ENCODE measurements around the gene CEACAM6. TPM values are rescaled to one million over a fixed set of nuclear protein-coding genes. Genes with fewer than 3 reads are reported as not detected.

CEACAM6 gene
- polyA plus RNA-seq, 1 of the 3 experiments (the other 2 are of a cell fraction), result not detected

GRCh38 chr19:41808663-41809566, 53.6 kb downstream of the CEACAM6 start (continued):
- TF ChIP-seq CHD2 (IDR thresholded peaks at IDR 0.05; ENCODE audit: low read length, partially characterized antibody), result no peak

DNA sequence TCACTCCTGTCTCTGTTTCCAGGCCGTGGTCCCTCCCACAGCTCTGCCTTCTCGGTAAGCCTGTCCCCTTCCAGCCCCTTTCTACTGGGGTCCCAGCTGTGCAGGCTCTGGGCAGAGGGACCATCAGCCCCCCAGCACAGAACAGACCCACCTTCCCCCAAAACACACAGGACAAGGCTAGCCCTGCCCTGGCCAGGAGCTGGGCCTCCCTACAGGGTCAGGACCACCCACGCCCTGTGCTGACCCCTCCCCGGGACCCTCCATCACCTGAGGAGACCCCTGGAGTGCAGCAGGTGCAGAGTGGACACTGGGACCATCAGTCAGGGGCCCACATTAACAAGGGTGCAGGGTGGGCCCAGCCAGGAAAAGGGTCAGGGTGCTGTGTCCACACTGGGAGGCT, 55.0 kb downstream of the CEACAM6 start:
- no peaks in the 10 kb centered on the region for H3K9me2 ChIP-seq
- H3K4me3 ChIP-seq (ENCODE audit: low read depth in 2 of 2, low read length in 1 of 2), result no peak overlapping the region
- POLR2A ChIA-PET, result interaction anchor here (0.6 kb wide), 1 partner anchor 34 kb away, joined by 3 read pairs; no protein-coding TSS in a partner anchor
- H3K9ac ChIP-seq, result no peak overlapping the region
- no peak overlapping the region for H3K4me2 ChIP-seq
- no peak overlapping the region for H2AFZ ChIP-seq (ENCODE audit: low read depth)
- H3K79me2 ChIP-seq (ENCODE audit: insufficient read depth), result no peaks in the 10 kb centered on the region
- H3F3A ChIP-seq (replicated peaks; ENCODE audit: insufficient read depth), result no peaks in the 10 kb centered on the region
- H4K20me1 ChIP-seq (ENCODE audit: insufficient read depth), result no peaks in the 10 kb centered on the region
- H3K27me3 ChIP-seq (ENCODE audit: insufficient read depth), result peaks cover 19% of the 10 kb centered on the region; the same call in 1 of the 2 replicates
- H3K9me3 ChIP-seq, result no peaks in the 10 kb centered on the region
- WGBS (ENCODE audit: low lambda C conversion rate), result 4% methylated on average over 4 of the region's 4 CpGs
- H3K36me3 ChIP-seq (replicated peaks in 1 of 2; ENCODE audit: control insufficient read depth in 1 of 2, insufficient read depth in 2 of 2, low read length in 1 of 2), result no peaks in the 10 kb centered on the region
- H3K4me1 ChIP-seq (ENCODE audit: control insufficient read depth in 1 of 2, insufficient read depth in 2 of 2, low read depth in 1 of 2, low read length in 1 of 2), result no peaks in the 10 kb centered on the region
- no peak for DNase-seq
- no peak overlapping the region for H3K27ac ChIP-seq (ENCODE audit: low read depth in 2 of 2, low read length in 1 of 2)
- TF ChIP-seq, protein P1, sequence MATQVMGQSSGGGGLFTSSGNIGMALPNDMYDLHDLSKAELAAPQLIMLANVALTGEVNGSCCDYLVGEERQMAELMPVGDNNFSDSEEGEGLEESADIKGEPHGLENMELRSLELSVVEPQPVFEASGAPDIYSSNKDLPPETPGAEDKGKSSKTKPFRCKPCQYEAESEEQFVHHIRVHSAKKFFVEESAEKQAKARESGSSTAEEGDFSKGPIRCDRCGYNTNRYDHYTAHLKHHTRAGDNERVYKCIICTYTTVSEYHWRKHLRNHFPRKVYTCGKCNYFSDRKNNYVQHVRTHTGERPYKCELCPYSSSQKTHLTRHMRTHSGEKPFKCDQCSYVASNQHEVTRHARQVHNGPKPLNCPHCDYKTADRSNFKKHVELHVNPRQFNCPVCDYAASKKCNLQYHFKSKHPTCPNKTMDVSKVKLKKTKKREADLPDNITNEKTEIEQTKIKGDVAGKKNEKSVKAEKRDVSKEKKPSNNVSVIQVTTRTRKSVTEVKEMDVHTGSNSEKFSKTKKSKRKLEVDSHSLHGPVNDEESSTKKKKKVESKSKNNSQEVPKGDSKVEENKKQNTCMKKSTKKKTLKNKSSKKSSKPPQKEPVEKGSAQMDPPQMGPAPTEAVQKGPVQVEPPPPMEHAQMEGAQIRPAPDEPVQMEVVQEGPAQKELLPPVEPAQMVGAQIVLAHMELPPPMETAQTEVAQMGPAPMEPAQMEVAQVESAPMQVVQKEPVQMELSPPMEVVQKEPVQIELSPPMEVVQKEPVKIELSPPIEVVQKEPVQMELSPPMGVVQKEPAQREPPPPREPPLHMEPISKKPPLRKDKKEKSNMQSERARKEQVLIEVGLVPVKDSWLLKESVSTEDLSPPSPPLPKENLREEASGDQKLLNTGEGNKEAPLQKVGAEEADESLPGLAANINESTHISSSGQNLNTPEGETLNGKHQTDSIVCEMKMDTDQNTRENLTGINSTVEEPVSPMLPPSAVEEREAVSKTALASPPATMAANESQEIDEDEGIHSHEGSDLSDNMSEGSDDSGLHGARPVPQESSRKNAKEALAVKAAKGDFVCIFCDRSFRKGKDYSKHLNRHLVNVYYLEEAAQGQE (IDR thresholded peaks at IDR 0.05; ENCODE audit: low read depth, low read length), result no peak
- TF ChIP-seq GABPA (IDR thresholded peaks at IDR 0.05; ENCODE audit: low read depth) (no peak), EP300 (IDR thresholded peaks at IDR 0.05; ENCODE audit: borderline replicate concordance in 1 of 2, low read depth in 1 of 2, low read length in 1 of 2) (no peak), PBX3 (IDR thresholded peaks at IDR 0.05) (no peak)
- TF ChIP-seq, protein P2, sequence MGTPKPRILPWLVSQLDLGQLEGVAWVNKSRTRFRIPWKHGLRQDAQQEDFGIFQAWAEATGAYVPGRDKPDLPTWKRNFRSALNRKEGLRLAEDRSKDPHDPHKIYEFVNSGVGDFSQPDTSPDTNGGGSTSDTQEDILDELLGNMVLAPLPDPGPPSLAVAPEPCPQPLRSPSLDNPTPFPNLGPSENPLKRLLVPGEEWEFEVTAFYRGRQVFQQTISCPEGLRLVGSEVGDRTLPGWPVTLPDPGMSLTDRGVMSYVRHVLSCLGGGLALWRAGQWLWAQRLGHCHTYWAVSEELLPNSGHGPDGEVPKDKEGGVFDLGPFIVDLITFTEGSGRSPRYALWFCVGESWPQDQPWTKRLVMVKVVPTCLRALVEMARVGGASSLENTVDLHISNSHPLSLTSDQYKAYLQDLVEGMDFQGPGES (IDR thresholded peaks at IDR 0.05; ENCODE audit: low read depth, low read length), result no peak
- CTCF ChIA-PET, result interaction anchor here (1.0 to 3.3 kb wide), 4 partner anchors 10 to 57 kb away, joined by 4 to 16 read pairs (median 6); partner anchors contain the start of gene CEACAM3

Measured in SK-N-SH (cell line).